ENCODE measurements around the gene SLC44A2.

The SLC44A2 gene

GRCh38 chr19:10631874-10632273 lies 6.5 kb downstream of the SLC44A2 start:
- no peak for DNase-seq
- TF ChIP-seq GATA1 (IDR thresholded peaks at IDR 0.05; ENCODE audit: low read depth, low read length) (no peak), POLR2A (IDR thresholded peaks at IDR 0.05; ENCODE audit: low read length) (no peak)

GRCh38 chr19:10634430-10634829 lies 9.1 kb downstream of the SLC44A2 start:
- TF ChIP-seq POLR2A (IDR thresholded peaks at IDR 0.05; ENCODE audit: low read length): no peak
- TF ChIP-seq GATA1 (IDR thresholded peaks at IDR 0.05; ENCODE audit: low read depth, low read length): no peak
- no peak for DNase-seq

GRCh38 chr19:10634963-10635362 lies 9.6 kb downstream of the SLC44A2 start:
- TF ChIP-seq POLR2A (IDR thresholded peaks at IDR 0.05; ENCODE audit: low read length) (no peak), GATA1 (IDR thresholded peaks at IDR 0.05; ENCODE audit: low read depth, low read length) (no peak)

GRCh38 chr19:10636304-10636972 lies 11.1 kb downstream of the SLC44A2 start:
- no peak for TF ChIP-seq POLR2A (IDR thresholded peaks at IDR 0.05; ENCODE audit: low read length)
- no peak for TF ChIP-seq GATA1 (IDR thresholded peaks at IDR 0.05; ENCODE audit: low read depth, low read length)
- no peak for DNase-seq

More at GRCh38 chr19:10634963-10635362, 9.6 kb downstream of the SLC44A2 start:
- no peak for DNase-seq

- no peak for DNase-seq
These were observed 12.5 kb downstream of the SLC44A2 start for GRCh38 chr19:10637894-10638293.

GRCh38 chr19:10639836-10640235 lies 14.5 kb downstream of the SLC44A2 start:
- no peak for TF ChIP-seq GATA1 (IDR thresholded peaks at IDR 0.05; ENCODE audit: low read depth, low read length)
- no peak for TF ChIP-seq POLR2A (IDR thresholded peaks at IDR 0.05; ENCODE audit: low read length)
- no peak for DNase-seq

More at GRCh38 chr19:10637894-10638293, 12.5 kb downstream of the SLC44A2 start:
- TF ChIP-seq POLR2A (IDR thresholded peaks at IDR 0.05; ENCODE audit: low read length) (no peak), GATA1 (IDR thresholded peaks at IDR 0.05; ENCODE audit: low read depth, low read length) (no peak)

GRCh38 chr19:10640361-10640760 lies 15.0 kb downstream of the SLC44A2 start:
- no peak for DNase-seq
- no peak for TF ChIP-seq GATA1 (IDR thresholded peaks at IDR 0.05; ENCODE audit: low read depth, low read length)
- TF ChIP-seq POLR2A (IDR thresholded peaks at IDR 0.05; ENCODE audit: low read length): no peak

- DNase-seq: no peak
- TF ChIP-seq GATA1 (IDR thresholded peaks at IDR 0.05; ENCODE audit: low read depth, low read length): no peak
- TF ChIP-seq POLR2A (IDR thresholded peaks at IDR 0.05; ENCODE audit: low read length): no peak
These were observed 15.9 kb downstream of the SLC44A2 start for GRCh38 chr19:10641248-10641647.

- DNase-seq: no peak
- TF ChIP-seq GATA1 (IDR thresholded peaks at IDR 0.05; ENCODE audit: low read depth, low read length) (no peak), POLR2A (IDR thresholded peaks at IDR 0.05; ENCODE audit: low read length) (no peak)
These were observed 17.3 kb downstream of the SLC44A2 start for GRCh38 chr19:10642473-10643171.

GRCh38 chr19:10643172-10643967 lies 18.0 kb downstream of the SLC44A2 start:
- no peak for TF ChIP-seq GATA1 (IDR thresholded peaks at IDR 0.05; ENCODE audit: low read depth, low read length)
- no peak for TF ChIP-seq POLR2A (IDR thresholded peaks at IDR 0.05; ENCODE audit: low read length)
- no peak for DNase-seq

- DNase-seq: no peak
- TF ChIP-seq POLR2A (IDR thresholded peaks at IDR 0.05; ENCODE audit: low read length) (no peak), GATA1 (IDR thresholded peaks at IDR 0.05; ENCODE audit: low read depth, low read length) (no peak)
These were observed 18.6 kb downstream of the SLC44A2 start for GRCh38 chr19:10643968-10644259.

GRCh38 chr19:10644260-10645007 lies 19.1 kb downstream of the SLC44A2 start:
- no peak for TF ChIP-seq GATA1 (IDR thresholded peaks at IDR 0.05; ENCODE audit: low read depth, low read length)
- TF ChIP-seq POLR2A (IDR thresholded peaks at IDR 0.05; ENCODE audit: low read length): no peak
- DNase-seq: peak; percentile 85 to 92

- no peak for DNase-seq
- TF ChIP-seq POLR2A (IDR thresholded peaks at IDR 0.05; ENCODE audit: low read length): no peak
- no peak for TF ChIP-seq GATA1 (IDR thresholded peaks at IDR 0.05; ENCODE audit: low read depth, low read length)
These were observed 21.3 kb downstream of the SLC44A2 start for GRCh38 chr19:10646456-10647159.

Measured in erythroblast (primary cell).